WERI-Rb-1 (cell line): ENCODE data around the gene FGFBP3.

Experiments
- DNase-seq: peaks from one replicate; pipeline ENCODE4 v3.0.0-alpha.2; 2020
- H3K27ac ChIP-seq: fragments of 250-450 bp; sonication (Bioruptor Pico); 2 replicates; pipeline ENCODE4 v1.5.1; 2020; ENCODE audit warnings: mild to moderate bottlenecking, moderate library complexity
- H3K27me3 ChIP-seq: fragments of 250-450 bp; sonication (Bioruptor Pico); 2 replicates; pipeline ENCODE4 v1.5.1; 2021; ENCODE audit warnings: mild to moderate bottlenecking, low read depth, moderate library complexity; ENCODE audit not compliant: insufficient read depth, severe bottlenecking
- H3K36me3 ChIP-seq: fragments of 250-450 bp; sonication (Bioruptor Pico); 2 replicates; pipeline ENCODE4 v1.5.1; 2020; ENCODE audit warnings: mild to moderate bottlenecking, moderate library complexity
- H3K4me3 ChIP-seq: 2 replicates; pipeline ENCODE4 v1.5.1; 2011; ENCODE audit warnings: low read depth, mild to moderate bottlenecking, control low read depth, low read length
- H3K9me3 ChIP-seq: fragments of 250-450 bp; sonication (Bioruptor Pico); 2 replicates; pipeline ENCODE4 v1.5.1; 2021; ENCODE audit warnings: mild to moderate bottlenecking, moderate library complexity; ENCODE audit not compliant: severe bottlenecking
- TF ChIP-seq, protein P1 (sequence below): IDR thresholded peaks from 2 replicates; pipeline ENCODE4 v1.5.1; 2011; ENCODE audit warnings: low read depth, mild to moderate bottlenecking, control low read depth, inconsistent platforms, low read length

Gene FGFBP3, protein sequence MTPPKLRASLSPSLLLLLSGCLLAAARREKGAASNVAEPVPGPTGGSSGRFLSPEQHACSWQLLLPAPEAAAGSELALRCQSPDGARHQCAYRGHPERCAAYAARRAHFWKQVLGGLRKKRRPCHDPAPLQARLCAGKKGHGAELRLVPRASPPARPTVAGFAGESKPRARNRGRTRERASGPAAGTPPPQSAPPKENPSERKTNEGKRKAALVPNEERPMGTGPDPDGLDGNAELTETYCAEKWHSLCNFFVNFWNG

DNA sequence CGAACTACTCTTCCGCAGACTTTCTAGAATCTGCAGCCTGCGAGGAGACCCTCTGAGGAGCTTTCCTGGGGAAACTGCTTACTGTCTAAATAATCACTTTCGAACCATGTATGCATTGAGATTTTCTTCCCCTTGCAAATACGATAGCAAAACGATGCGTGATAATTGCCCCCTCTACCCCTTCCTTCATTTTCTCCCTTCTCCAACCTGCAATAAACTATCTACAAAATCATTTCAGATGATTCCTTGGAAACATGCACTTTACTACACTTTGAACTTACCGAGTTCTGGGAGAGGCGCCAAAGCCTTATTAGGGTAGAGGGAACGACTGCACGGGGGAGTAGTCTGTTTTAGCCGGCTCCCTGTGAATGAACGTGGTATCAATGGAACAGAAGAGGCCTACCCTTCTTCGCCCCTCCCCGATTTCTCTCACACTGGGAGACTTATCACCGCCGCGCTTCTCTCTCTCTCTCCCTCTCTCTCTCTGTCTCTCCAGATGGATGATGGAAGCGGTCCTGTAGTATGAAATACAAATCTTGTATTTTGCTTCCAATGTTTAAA lies at the start of gene FGFBP3:
Gene FGFBP3 (minus strand): TSS at position 370 of the 561 bp plus-strand sequence. CDS start 517 bp downstream, outside the sequence.
- Histone ChIP-seq H3K27ac (peak within 1 kb of the TSS; percentile 58), H3K4me3 (peak within 1 kb of the TSS; percentile 84), H3K27me3 (no peaks in the 10 kb centered on the region), H3K9me3 (no peaks in the 10 kb centered on the region), H3K36me3 (peaks cover 6% of the 10 kb centered on the region; the same call in 1 of the 2 replicates)
- DNase-seq: peak; percentile 84
- TF ChIP-seq, protein P1, sequence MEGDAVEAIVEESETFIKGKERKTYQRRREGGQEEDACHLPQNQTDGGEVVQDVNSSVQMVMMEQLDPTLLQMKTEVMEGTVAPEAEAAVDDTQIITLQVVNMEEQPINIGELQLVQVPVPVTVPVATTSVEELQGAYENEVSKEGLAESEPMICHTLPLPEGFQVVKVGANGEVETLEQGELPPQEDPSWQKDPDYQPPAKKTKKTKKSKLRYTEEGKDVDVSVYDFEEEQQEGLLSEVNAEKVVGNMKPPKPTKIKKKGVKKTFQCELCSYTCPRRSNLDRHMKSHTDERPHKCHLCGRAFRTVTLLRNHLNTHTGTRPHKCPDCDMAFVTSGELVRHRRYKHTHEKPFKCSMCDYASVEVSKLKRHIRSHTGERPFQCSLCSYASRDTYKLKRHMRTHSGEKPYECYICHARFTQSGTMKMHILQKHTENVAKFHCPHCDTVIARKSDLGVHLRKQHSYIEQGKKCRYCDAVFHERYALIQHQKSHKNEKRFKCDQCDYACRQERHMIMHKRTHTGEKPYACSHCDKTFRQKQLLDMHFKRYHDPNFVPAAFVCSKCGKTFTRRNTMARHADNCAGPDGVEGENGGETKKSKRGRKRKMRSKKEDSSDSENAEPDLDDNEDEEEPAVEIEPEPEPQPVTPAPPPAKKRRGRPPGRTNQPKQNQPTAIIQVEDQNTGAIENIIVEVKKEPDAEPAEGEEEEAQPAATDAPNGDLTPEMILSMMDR: no peak

DNA sequence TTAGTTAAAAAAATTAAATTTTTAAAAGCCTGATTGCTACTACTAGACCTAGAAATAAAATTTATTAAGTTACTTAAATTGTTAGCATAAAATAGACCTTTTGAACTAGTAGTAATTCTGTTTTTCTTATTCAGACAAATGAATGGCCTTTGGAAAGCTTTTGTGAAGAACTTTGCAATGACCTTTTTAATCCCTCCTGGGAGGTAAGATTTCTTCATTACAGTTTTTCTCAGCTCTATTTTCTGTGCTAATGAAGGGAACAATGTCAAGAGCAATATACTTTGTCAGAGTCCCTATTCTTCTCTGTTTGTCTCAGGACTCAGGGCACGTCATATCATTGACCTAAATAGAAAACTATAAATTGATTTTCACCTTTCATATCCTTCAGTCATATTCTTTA lies 47.8 kb upstream of the FGFBP3 start:
- Histone ChIP-seq H3K4me3 (no peak overlapping the region), H3K9me3 (no peaks in the 10 kb centered on the region), H3K27ac (no peak overlapping the region), H3K27me3 (no peaks in the 10 kb centered on the region), H3K36me3 (peaks cover 88% of the 10 kb centered on the region)
- no peak for DNase-seq
- TF ChIP-seq, protein P1: no peak

DNA sequence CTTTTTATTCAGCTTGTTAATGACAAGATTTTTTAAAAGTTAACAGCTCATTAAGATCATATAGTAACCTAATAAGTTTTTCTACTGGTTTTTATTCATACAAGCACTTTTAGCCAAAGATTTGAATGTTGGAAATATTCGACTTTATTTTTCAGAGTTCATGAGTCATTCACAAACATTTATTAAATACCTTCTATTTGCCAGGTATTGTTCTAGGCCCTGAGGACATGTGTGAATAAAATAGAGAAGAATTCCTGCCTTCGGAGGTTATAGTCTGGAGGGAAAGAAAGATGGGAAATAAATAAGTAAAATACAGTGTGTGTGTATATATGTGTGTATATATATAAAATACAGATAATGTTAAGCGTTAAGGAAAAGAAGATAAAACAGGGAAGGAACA lies 45.8 kb upstream of the FGFBP3 start:
- no peak overlapping the region for H3K27ac ChIP-seq
- H3K4me3 ChIP-seq: no peak overlapping the region
- peaks cover 82% of the 10 kb centered on the region for H3K36me3 ChIP-seq
- DNase-seq: no peak
- no peaks in the 10 kb centered on the region for H3K9me3 ChIP-seq
- H3K27me3 ChIP-seq: no peaks in the 10 kb centered on the region
- TF ChIP-seq, protein P1: no peak

DNA sequence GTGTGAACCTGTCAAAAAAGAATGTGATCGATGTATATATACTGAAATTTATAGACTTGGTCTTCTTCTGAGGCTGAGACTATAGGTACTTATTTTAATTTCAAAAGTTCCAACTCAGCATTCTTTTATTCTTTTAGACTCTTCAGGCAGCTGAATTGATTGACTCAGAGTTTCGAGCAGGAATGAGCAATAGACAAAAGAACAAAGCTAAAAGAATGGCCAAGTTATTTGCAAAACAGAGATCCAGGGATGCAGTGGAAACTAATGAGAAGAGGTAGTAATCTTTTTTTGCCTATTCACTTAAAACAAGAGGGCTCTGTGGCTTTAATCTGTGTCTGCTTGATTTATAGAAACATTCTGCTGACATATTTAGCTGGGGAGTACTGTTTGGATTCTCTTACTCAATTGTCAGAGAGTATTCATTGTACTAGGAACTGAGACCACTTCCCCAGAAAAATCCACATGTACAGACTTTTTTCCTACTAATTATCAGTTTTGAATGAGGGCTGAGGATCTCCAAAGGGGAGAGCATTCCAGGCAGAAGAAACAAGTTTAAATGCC lies 44.4 kb upstream of the FGFBP3 start:
- no peaks in the 10 kb centered on the region for H3K27me3 ChIP-seq
- no peak overlapping the region for H3K27ac ChIP-seq
- no peak overlapping the region for H3K4me3 ChIP-seq
- peaks cover 78% of the 10 kb centered on the region for H3K36me3 ChIP-seq
- TF ChIP-seq, protein P1: no peak
- H3K9me3 ChIP-seq: no peaks in the 10 kb centered on the region
- no peak for DNase-seq

DNA sequence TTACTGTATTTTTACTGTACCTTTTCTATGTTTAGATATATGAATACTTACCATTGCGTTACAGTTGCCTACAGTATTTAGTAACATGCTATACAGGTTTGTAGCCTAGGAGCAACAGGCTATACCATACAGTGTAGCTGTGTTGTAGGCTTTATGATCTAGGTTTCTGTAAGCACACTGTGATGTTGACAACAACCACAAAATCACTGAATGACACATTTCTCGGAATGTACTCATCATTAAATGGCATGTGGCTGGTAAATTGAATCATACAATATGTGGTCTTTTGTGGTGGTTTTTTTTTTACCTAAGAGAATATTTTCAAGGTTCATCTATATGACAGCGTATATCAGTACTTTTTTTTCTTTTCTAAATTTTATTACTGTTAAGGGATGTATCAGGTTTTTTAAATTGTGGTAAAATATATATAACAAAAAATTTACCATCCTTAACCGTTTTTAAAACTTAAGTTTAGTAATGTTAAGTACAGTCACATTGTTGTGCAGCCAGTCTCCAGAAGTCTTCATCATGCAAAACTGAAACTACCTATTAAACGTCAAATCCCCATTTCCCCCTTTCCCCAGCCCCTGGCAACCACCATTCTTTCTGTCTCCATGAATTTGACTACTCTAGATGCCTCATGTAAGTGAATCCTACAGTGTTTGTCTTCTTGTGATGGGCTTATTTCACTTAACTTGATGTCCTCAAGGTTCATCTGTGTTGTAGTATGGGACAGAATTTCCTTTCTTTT lies 35.8 kb upstream of the FGFBP3 start:
- TF ChIP-seq, protein P1: no peak
- H3K4me3 ChIP-seq: no peak overlapping the region
- no peaks in the 10 kb centered on the region for H3K27me3 ChIP-seq
- H3K27ac ChIP-seq: no peak overlapping the region
- H3K36me3 ChIP-seq: peaks cover 52% of the 10 kb centered on the region
- DNase-seq: no peak
- H3K9me3 ChIP-seq: no peaks in the 10 kb centered on the region
